Karpas-422 (cell line): ENCODE results near the gene GTF2E1. TPM values are rescaled to one million over a fixed set of nuclear protein-coding genes. Genes with fewer than 3 reads are reported as not detected.

Experiments used
- DNase-seq: peaks from one replicate; pipeline ENCODE4 v3.0.0-alpha.2; 2015
- H2AFZ ChIP-seq: fragments of 200-600 bp; sonication (generic); 2 replicates; pipeline ENCODE4 v1.6.1; 2014; ENCODE audit warnings: antibody characterized with exemption, low read length, mixed read lengths
- H3K27ac ChIP-seq: fragments of 200-600 bp; sonication (generic); 2 replicates; pipeline ENCODE4 v1.5.1; 2014; ENCODE audit warnings: mild to moderate bottlenecking, low read length, moderate library complexity
- H3K27me3 ChIP-seq: fragments of 200-600 bp; sonication (generic); 2 replicates; pipeline ENCODE4 v1.6.1; 2014; ENCODE audit warnings: low read length, mixed read lengths
- H3K36me3 ChIP-seq: fragments of 200-600 bp; sonication (generic); 2 replicates; pipeline ENCODE4 v1.6.1; 2014; ENCODE audit warnings: low read length, mixed read lengths; ENCODE audit not compliant: insufficient read depth
- H3K4me1 ChIP-seq: fragments of 200-600 bp; sonication (generic); 2 replicates; pipeline ENCODE4 v1.6.1; 2014; ENCODE audit warnings: mild to moderate bottlenecking, low read length, mixed read lengths
- H3K4me2 ChIP-seq: fragments of 200-600 bp; sonication (generic); 2 replicates; pipeline ENCODE4 v1.6.1; 2014; ENCODE audit warnings: low read length, low read depth, mild to moderate bottlenecking; ENCODE audit not compliant: poor library complexity, severe bottlenecking
- H3K4me3 ChIP-seq: fragments of 200-600 bp; sonication (generic); 2 replicates; pipeline ENCODE4 v1.5.1; 2014; ENCODE audit warnings: mild to moderate bottlenecking, antibody characterized with exemption, low read length, mixed read lengths
- H3K79me2 ChIP-seq: fragments of 200-600 bp; sonication (generic); 2 replicates; pipeline ENCODE4 v1.6.1; 2014; ENCODE audit warnings: mild to moderate bottlenecking, low read length, mixed read lengths
- H3K9ac ChIP-seq: fragments of 200-600 bp; sonication (generic); 2 replicates; pipeline ENCODE4 v1.6.0; 2014; ENCODE audit warnings: low read length
- H3K9me2 ChIP-seq: fragments of 200-600 bp; sonication (generic), shearing (Covaris generic); replicated peaks from 2 replicates; pipeline ENCODE4 v1.6.0; 2014; ENCODE audit warnings: mild to moderate bottlenecking, low read length, moderate library complexity; ENCODE audit not compliant: insufficient read depth
- H3K9me3 ChIP-seq: fragments of 300-700, 200-600 bp; sonication (generic); 2 replicates; pipeline ENCODE4 v1.6.1; 2014; ENCODE audit warnings: low read length, mixed read lengths
- H4K20me1 ChIP-seq: fragments of 200-600 bp; sonication (generic); 2 replicates; pipeline ENCODE4 v1.6.1; 2014; ENCODE audit warnings: mild to moderate bottlenecking, antibody characterized with exemption, low read length, low read depth; ENCODE audit not compliant: insufficient read depth
- total RNA-seq: library from RNA; depleted of rRNA; stranded (reverse); fragments of >200 nt; shearing (Covaris generic); gene quantifications from 2 replicates; pipeline ENCODE4 v1.2.3, GENCODE V29; 2014; ENCODE audit warnings: low replicate concordance

Gene GTF2E1
- total RNA-seq, 1 experiment from 2014 or later, result 19.5 TPM

- no peaks in the 10 kb centered on the region for H3K4me1 ChIP-seq
- no peak overlapping the region for H2AFZ ChIP-seq
- no peaks in the 10 kb centered on the region for H3K9me3 ChIP-seq
- no peak overlapping the region for H3K4me2 ChIP-seq
- no peak overlapping the region for H3K9ac ChIP-seq
- H3K36me3 ChIP-seq, result no peaks in the 10 kb centered on the region
- no peak for DNase-seq
- H3K79me2 ChIP-seq, result no peaks in the 10 kb centered on the region
- no peaks in the 10 kb centered on the region for H4K20me1 ChIP-seq
- H3K27ac ChIP-seq, result no peak overlapping the region
- H3K9me2 ChIP-seq, result no peaks in the 10 kb centered on the region
- H3K27me3 ChIP-seq, result 0 out of 2 replicates have a peak, but pooled peaks cover 3% of the 10 kb centered on the region
- H3K4me3 ChIP-seq, result no peak overlapping the region
Observed at GRCh38 chr3:120816728-120817127, 74.2 kb downstream of the GTF2E1 start.

- no peak overlapping the region for H3K4me3 ChIP-seq
- H2AFZ ChIP-seq, result no peak overlapping the region
- no peak overlapping the region for H3K27ac ChIP-seq
- H3K9ac ChIP-seq, result no peak overlapping the region
- no peaks in the 10 kb centered on the region for H3K79me2 ChIP-seq
- H3K4me2 ChIP-seq, result no peak overlapping the region
- H3K9me3 ChIP-seq, result no peaks in the 10 kb centered on the region
- H3K4me1 ChIP-seq, result no peaks in the 10 kb centered on the region
- no peaks in the 10 kb centered on the region for H3K9me2 ChIP-seq
- no peaks in the 10 kb centered on the region for H4K20me1 ChIP-seq
- 0 out of 2 replicates have a peak, but pooled peaks cover 3% of the 10 kb centered on the region for H3K27me3 ChIP-seq
- H3K36me3 ChIP-seq, result no peaks in the 10 kb centered on the region
- no peak for DNase-seq
Observed at GRCh38 chr3:120820748-120821147, 78.2 kb downstream of the GTF2E1 start.

GRCh38 chr3:120821426-120821825, 78.9 kb downstream of the GTF2E1 start:
- Histone ChIP-seq H3K4me3 (no peak overlapping the region), H2AFZ (no peak overlapping the region), H3K9me2 (no peaks in the 10 kb centered on the region), H3K9me3 (no peaks in the 10 kb centered on the region), H3K79me2 (no peaks in the 10 kb centered on the region), H4K20me1 (no peaks in the 10 kb centered on the region), H3K4me1 (no peaks in the 10 kb centered on the region), H3K9ac (no peak overlapping the region), H3K27ac (no peak overlapping the region), H3K27me3 (no peaks in the 10 kb centered on the region), H3K36me3 (no peaks in the 10 kb centered on the region), H3K4me2 (no peak overlapping the region)
- no peak for DNase-seq

- H3K9me3 ChIP-seq, result no peaks in the 10 kb centered on the region
- H3K4me2 ChIP-seq, result no peak overlapping the region
- H3K4me1 ChIP-seq, result no peaks in the 10 kb centered on the region
- H3K36me3 ChIP-seq, result no peaks in the 10 kb centered on the region
- H4K20me1 ChIP-seq, result no peaks in the 10 kb centered on the region
- H3K9ac ChIP-seq, result no peak overlapping the region
- H3K4me3 ChIP-seq, result no peak overlapping the region
- DNase-seq, result no peak
- no peaks in the 10 kb centered on the region for H3K27me3 ChIP-seq
- H2AFZ ChIP-seq, result no peak overlapping the region
- H3K9me2 ChIP-seq, result no peaks in the 10 kb centered on the region
- no peak overlapping the region for H3K27ac ChIP-seq
- no peaks in the 10 kb centered on the region for H3K79me2 ChIP-seq
Observed at GRCh38 chr3:120823156-120823555, 80.6 kb downstream of the GTF2E1 start.

GRCh38 chr3:120824613-120825012, 82.1 kb downstream of the GTF2E1 start:
- Histone ChIP-seq H3K4me2 (no peak overlapping the region), H3K36me3 (no peaks in the 10 kb centered on the region), H3K9me2 (no peaks in the 10 kb centered on the region), H2AFZ (no peak overlapping the region), H3K4me1 (no peaks in the 10 kb centered on the region), H3K4me3 (no peak overlapping the region), H3K27me3 (no peaks in the 10 kb centered on the region), H3K79me2 (no peaks in the 10 kb centered on the region), H3K27ac (no peak overlapping the region), H4K20me1 (no peaks in the 10 kb centered on the region), H3K9me3 (no peaks in the 10 kb centered on the region), H3K9ac (no peak overlapping the region)
- DNase-seq, result no peak

- Histone ChIP-seq H3K36me3 (no peaks in the 10 kb centered on the region), H4K20me1 (no peaks in the 10 kb centered on the region), H3K9me3 (no peaks in the 10 kb centered on the region), H3K4me1 (no peaks in the 10 kb centered on the region), H3K9me2 (no peaks in the 10 kb centered on the region), H3K27me3 (no peaks in the 10 kb centered on the region), H3K4me3 (no peak overlapping the region), H3K79me2 (no peaks in the 10 kb centered on the region), H3K9ac (no peak overlapping the region), H2AFZ (no peak overlapping the region), H3K27ac (no peak overlapping the region), H3K4me2 (no peak overlapping the region)
- no peak for DNase-seq
Observed at GRCh38 chr3:120828796-120829195, 86.3 kb downstream of the GTF2E1 start.

GRCh38 chr3:120831066-120831465, 88.5 kb downstream of the GTF2E1 start:
- Histone ChIP-seq H3K36me3 (no peaks in the 10 kb centered on the region), H2AFZ (no peak overlapping the region), H3K4me1 (no peaks in the 10 kb centered on the region), H3K79me2 (no peaks in the 10 kb centered on the region), H4K20me1 (no peaks in the 10 kb centered on the region), H3K9ac (no peak overlapping the region), H3K27ac (no peak overlapping the region), H3K9me3 (no peaks in the 10 kb centered on the region), H3K27me3 (no peaks in the 10 kb centered on the region), H3K4me3 (no peak overlapping the region), H3K4me2 (no peak overlapping the region), H3K9me2 (no peaks in the 10 kb centered on the region)
- no peak for DNase-seq
